ENCODE measurements around the gene FADS1. TPM values are rescaled to one million over a fixed set of nuclear protein-coding genes. Genes with fewer than 3 reads are reported as not detected.

Gene FADS1
- total RNA-seq, 2 experiments from 2014 or later, result not detected

DNA sequence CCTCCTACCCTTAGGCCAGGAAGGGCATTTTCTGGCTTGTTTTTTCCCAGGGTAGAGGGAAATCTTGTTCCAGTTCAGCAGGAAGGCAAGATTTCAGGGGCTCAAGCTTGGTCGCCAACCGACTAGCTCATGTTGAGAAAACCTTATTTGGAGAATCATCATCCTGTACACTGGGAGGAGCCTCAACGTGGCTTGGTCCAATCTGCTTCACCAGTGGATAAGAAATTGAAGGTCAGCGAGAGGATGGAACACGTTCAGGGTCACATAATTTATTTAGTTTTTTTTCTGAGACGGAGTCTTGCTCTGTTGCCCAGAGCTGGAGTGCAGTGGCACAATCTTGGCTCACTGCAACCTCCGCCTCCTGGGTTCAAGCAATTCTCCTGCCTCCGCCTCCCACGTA is 31.8 kb upstream of the FADS1 start:
- no TSS peak for BruUV-seq (replicated peaks)
- Histone ChIP-seq H4K20me1 (ENCODE audit: insufficient read depth, low read length) (no peaks in the 10 kb centered on the region), H3K9me2 (ENCODE audit: insufficient read depth, low read length) (no peaks in the 10 kb centered on the region), H3K27ac (ENCODE audit: low read depth, low read length, poor library complexity, severe bottlenecking) (no peak overlapping the region), H3K36me3 (ENCODE audit: insufficient read depth, low read length) (no peaks in the 10 kb centered on the region), H3K79me2 (ENCODE audit: insufficient read depth, low read depth, low read length) (no peaks in the 10 kb centered on the region), H3K4me1 (ENCODE audit: insufficient read depth, low read length, poor library complexity, severe bottlenecking) (no peaks in the 10 kb centered on the region), H3K4me3 (ENCODE audit: low read depth, low read length, poor library complexity, severe bottlenecking) (no peak overlapping the region), H3K4me2 (ENCODE audit: low read length) (no peak overlapping the region), H2AFZ (ENCODE audit: low read length) (no peak overlapping the region), H3K9me3 (ENCODE audit: low read length) (no peaks in the 10 kb centered on the region)
- DNase-seq (ENCODE audit: low spot score), result no peak
- CTCF ChIA-PET (ENCODE audit: unreplicated experiment), result no interaction called here
- intact Hi-C loops (cut with micrococcal nuclease; ENCODE audit: unreplicated experiment), result no loop called here
- POLR2A ChIA-PET, result no interaction called here
- TF ChIP-seq, protein P1, sequence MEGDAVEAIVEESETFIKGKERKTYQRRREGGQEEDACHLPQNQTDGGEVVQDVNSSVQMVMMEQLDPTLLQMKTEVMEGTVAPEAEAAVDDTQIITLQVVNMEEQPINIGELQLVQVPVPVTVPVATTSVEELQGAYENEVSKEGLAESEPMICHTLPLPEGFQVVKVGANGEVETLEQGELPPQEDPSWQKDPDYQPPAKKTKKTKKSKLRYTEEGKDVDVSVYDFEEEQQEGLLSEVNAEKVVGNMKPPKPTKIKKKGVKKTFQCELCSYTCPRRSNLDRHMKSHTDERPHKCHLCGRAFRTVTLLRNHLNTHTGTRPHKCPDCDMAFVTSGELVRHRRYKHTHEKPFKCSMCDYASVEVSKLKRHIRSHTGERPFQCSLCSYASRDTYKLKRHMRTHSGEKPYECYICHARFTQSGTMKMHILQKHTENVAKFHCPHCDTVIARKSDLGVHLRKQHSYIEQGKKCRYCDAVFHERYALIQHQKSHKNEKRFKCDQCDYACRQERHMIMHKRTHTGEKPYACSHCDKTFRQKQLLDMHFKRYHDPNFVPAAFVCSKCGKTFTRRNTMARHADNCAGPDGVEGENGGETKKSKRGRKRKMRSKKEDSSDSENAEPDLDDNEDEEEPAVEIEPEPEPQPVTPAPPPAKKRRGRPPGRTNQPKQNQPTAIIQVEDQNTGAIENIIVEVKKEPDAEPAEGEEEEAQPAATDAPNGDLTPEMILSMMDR (conservative IDR thresholded peaks at IDR 0.05; ENCODE audit: low read length), result no peak

DNA sequence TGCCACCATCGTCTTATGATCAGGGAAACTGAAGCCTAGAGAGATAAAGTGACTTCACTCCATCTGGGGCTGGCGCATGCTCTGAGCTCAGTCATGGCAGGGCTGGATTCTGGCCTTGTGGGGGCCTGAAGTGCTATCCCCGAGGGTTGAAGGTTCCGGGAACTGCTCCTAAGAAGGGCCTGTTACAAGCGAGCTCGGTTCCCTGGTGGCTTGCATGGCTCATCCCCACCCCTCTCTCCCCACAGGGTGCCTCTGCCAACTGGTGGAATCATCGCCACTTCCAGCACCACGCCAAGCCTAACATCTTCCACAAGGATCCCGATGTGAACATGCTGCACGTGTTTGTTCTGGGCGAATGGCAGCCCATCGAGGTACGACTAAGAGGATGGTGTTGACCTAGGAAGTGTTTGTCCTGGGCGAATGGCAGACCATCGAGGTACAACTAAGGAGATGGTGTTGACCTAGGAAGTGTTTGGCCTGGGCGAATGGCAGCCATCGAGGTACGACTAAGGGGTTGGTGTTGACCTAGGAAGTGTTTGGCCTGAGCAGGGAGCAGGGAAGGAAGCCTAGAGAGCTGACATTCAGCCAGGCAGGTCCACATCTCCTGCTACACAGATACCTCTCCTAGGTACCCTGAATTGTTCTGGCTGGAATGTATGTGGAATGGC is 31.2 kb upstream of the FADS1 start:
- no TSS peak for BruUV-seq (replicated peaks)
- no peak for DNase-seq (ENCODE audit: low spot score)
- H2AFZ ChIP-seq (ENCODE audit: low read length), result no peak overlapping the region
- H3K9me2 ChIP-seq (ENCODE audit: insufficient read depth, low read length), result no peaks in the 10 kb centered on the region
- no peaks in the 10 kb centered on the region for H3K79me2 ChIP-seq (ENCODE audit: insufficient read depth, low read depth, low read length)
- no peaks in the 10 kb centered on the region for H3K36me3 ChIP-seq (ENCODE audit: insufficient read depth, low read length)
- H3K4me2 ChIP-seq (ENCODE audit: low read length), result no peak overlapping the region
- no peaks in the 10 kb centered on the region for H3K4me1 ChIP-seq (ENCODE audit: insufficient read depth, low read length, poor library complexity, severe bottlenecking)
- H4K20me1 ChIP-seq (ENCODE audit: insufficient read depth, low read length), result no peaks in the 10 kb centered on the region
- no peaks in the 10 kb centered on the region for H3K9me3 ChIP-seq (ENCODE audit: low read length)
- no peak overlapping the region for H3K4me3 ChIP-seq (ENCODE audit: low read depth, low read length, poor library complexity, severe bottlenecking)
- POLR2A ChIA-PET, result no interaction called here
- H3K27ac ChIP-seq (ENCODE audit: low read depth, low read length, poor library complexity, severe bottlenecking), result no peak overlapping the region
- CTCF ChIA-PET (ENCODE audit: unreplicated experiment), result no interaction called here
- no peak for TF ChIP-seq EZH2phosphoT487 (IDR thresholded peaks at IDR 0.05; ENCODE audit: borderline replicate concordance, low read depth, low read length)
- TF ChIP-seq, protein P1 (conservative IDR thresholded peaks at IDR 0.05; ENCODE audit: low read length), result no peak
- intact Hi-C loops (cut with micrococcal nuclease; ENCODE audit: unreplicated experiment), result no loop called here

DNA sequence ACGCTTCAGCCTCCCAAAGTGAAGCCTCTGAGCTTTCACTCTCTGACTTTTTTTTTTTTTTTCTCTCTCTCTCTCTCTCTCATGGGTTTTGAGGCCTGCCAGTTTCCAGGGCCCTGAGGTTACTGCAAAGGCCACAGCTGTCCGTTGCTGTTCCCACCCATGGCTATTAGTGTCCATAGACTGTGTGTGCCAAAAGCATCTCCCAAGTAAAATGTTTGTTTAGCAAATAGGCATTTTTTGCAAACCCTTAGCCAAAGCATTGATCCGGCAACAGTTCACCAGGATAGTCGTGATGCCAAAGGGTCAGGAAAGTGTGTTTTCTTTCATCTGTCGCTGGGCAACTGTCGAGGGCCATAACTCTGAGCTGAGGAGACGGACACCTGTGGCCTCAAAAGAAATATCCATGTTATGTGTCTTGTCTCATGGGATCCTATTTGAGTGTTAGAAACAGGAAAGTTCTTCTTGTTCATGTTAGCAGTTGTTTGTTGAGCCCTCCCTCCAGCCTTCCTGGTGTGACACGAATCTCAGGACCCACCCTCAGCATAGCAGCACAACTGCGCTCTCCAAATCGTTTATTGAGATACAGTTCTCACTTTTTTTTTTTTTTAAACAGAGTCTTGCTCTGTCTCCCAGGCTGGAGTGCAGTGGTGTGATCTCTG is 29.7 kb upstream of the FADS1 start:
- Histone ChIP-seq H2AFZ (ENCODE audit: low read length) (no peak overlapping the region), H3K9me2 (ENCODE audit: insufficient read depth, low read length) (no peaks in the 10 kb centered on the region), H4K20me1 (ENCODE audit: insufficient read depth, low read length) (no peaks in the 10 kb centered on the region), H3K9me3 (ENCODE audit: low read length) (no peaks in the 10 kb centered on the region), H3K79me2 (ENCODE audit: insufficient read depth, low read depth, low read length) (no peaks in the 10 kb centered on the region), H3K36me3 (ENCODE audit: insufficient read depth, low read length) (no peaks in the 10 kb centered on the region), H3K4me3 (ENCODE audit: low read depth, low read length, poor library complexity, severe bottlenecking) (no peak overlapping the region), H3K4me2 (ENCODE audit: low read length) (no peak overlapping the region), H3K27ac (ENCODE audit: low read depth, low read length, poor library complexity, severe bottlenecking) (no peak overlapping the region), H3K4me1 (ENCODE audit: insufficient read depth, low read length, poor library complexity, severe bottlenecking) (no peaks in the 10 kb centered on the region)
- POLR2A ChIA-PET, result interaction anchor here (0.7 kb wide), 1 partner anchor 31 kb away, joined by 3 read pairs; no protein-coding TSS in a partner anchor
- CTCF ChIA-PET (ENCODE audit: unreplicated experiment), result no interaction called here
- no TSS peak for BruUV-seq (replicated peaks)
- no peak for TF ChIP-seq EZH2phosphoT487 (IDR thresholded peaks at IDR 0.05; ENCODE audit: borderline replicate concordance, low read depth, low read length)
- TF ChIP-seq, protein P1 (conservative IDR thresholded peaks at IDR 0.05; ENCODE audit: low read length), result no peak
- DNase-seq (ENCODE audit: low spot score), result no peak
- intact Hi-C loops (cut with micrococcal nuclease; ENCODE audit: unreplicated experiment), result no loop called here

Data from OCI-LY7 (cell line).